ENCODE data around the gene LRP10.

GRCh38 chr14:22908601-22909000 is 37.1 kb downstream of the LRP10 start:
- TF ChIP-seq, protein P1, sequence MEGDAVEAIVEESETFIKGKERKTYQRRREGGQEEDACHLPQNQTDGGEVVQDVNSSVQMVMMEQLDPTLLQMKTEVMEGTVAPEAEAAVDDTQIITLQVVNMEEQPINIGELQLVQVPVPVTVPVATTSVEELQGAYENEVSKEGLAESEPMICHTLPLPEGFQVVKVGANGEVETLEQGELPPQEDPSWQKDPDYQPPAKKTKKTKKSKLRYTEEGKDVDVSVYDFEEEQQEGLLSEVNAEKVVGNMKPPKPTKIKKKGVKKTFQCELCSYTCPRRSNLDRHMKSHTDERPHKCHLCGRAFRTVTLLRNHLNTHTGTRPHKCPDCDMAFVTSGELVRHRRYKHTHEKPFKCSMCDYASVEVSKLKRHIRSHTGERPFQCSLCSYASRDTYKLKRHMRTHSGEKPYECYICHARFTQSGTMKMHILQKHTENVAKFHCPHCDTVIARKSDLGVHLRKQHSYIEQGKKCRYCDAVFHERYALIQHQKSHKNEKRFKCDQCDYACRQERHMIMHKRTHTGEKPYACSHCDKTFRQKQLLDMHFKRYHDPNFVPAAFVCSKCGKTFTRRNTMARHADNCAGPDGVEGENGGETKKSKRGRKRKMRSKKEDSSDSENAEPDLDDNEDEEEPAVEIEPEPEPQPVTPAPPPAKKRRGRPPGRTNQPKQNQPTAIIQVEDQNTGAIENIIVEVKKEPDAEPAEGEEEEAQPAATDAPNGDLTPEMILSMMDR (IDR thresholded peaks at IDR 0.05): no peak
- no peak for TF ChIP-seq POLR2A (IDR thresholded peaks at IDR 0.05)

Measured in upper lobe of left lung (tissue), 4 donors.